Measurements from ENCODE around the gene CTLA4. TPM values are rescaled to one million over a fixed set of nuclear protein-coding genes. Genes with fewer than 3 reads are reported as not detected.

CTLA4 gene
- total and polyA plus RNA-seq, 8 donors: 0.16 to 0.25 (median 0.17) TPM; not detected in 5

- Histone ChIP-seq H3K27ac (no peak overlapping the region), H3K9me3 (no peaks in the 10 kb centered on the region), H3K4me3 (no peak overlapping the region), H3K27me3 (no peaks in the 10 kb centered on the region), H3K36me3 (no peaks in the 10 kb centered on the region), H3K4me1 (no peaks in the 10 kb centered on the region)
- ATAC-seq: no peak
- 80 to 85% methylated on average over 3 of the region's 3 CpGs for WGBS, 2 donors
- FAIRE-seq: no peak
- TF ChIP-seq CTCF (IDR thresholded peaks at IDR 0.05): no peak
- intact Hi-C loops (cut with DNase I): no loop called here
- DNase-seq: no peak
Measured at GRCh38 chr2:203859030-203859789, 8.4 kb upstream of the CTLA4 start.

GRCh38 chr2:203861197-203861596, 6.4 kb upstream of the CTLA4 start:
- ATAC-seq: no peak
- no peak for TF ChIP-seq CTCF (IDR thresholded peaks at IDR 0.05)
- Histone ChIP-seq H3K4me1 (no peaks in the 10 kb centered on the region), H3K27ac (no peak overlapping the region), H3K27me3 (no peaks in the 10 kb centered on the region), H3K9me3 (no peaks in the 10 kb centered on the region), H3K4me3 (no peak overlapping the region), H3K36me3 (no peaks in the 10 kb centered on the region)
- intact Hi-C loops (cut with DNase I): no loop called here
- whole genome bisulfite sequencing, 2 donors: 39 to 50% methylated on average over 4 of the region's 4 CpGs
- FAIRE-seq: no peak
- DNase-seq: no peak

- ATAC-seq (no peak), DNase-seq (no peak), FAIRE-seq (no peak)
- Histone ChIP-seq H3K9me3 (no peaks in the 10 kb centered on the region), H3K27me3 (no peaks in the 10 kb centered on the region), H3K4me1 (no peaks in the 10 kb centered on the region), H3K4me3 (no peak overlapping the region), H3K27ac (no peak overlapping the region), H3K36me3 (no peaks in the 10 kb centered on the region)
- intact Hi-C loops (cut with DNase I): no loop called here
- 70 to 82% methylated on average over 1 of the region's 1 CpG for WGBS, 2 donors
- no peak for TF ChIP-seq CTCF (IDR thresholded peaks at IDR 0.05)
Measured at GRCh38 chr2:203861607-203862006, 6.0 kb upstream of the CTLA4 start.

- no peak for DNase-seq
Measured at GRCh38 chr2:203869223-203870042, 1.9 kb downstream of the CTLA4 start.

More at GRCh38 chr2:203869223-203870042, 1.9 kb downstream of the CTLA4 start:
- FAIRE-seq: no peak
- Histone ChIP-seq H3K9me3 (no peaks in the 10 kb centered on the region), H3K27me3 (no peaks in the 10 kb centered on the region), H3K4me3 (no peak overlapping the region), H3K27ac (no peak overlapping the region), H3K4me1 (no peaks in the 10 kb centered on the region), H3K36me3 (no peaks in the 10 kb centered on the region)
- 83 to 87% methylated on average over 6 of the region's 6 CpGs for WGBS, 2 donors
- ATAC-seq: no peak
- intact Hi-C loops (cut with DNase I): no loop called here
- TF ChIP-seq CTCF (IDR thresholded peaks at IDR 0.05): no peak
